ENCODE measurements around the gene SPO11.

The SPO11 gene

GRCh38 chr20:57309544-57310115 lies 20.0 kb upstream of the SPO11 start:
- in situ Hi-C loops (cut with MboI; ENCODE audit: low sequenced_read_pairs): no loop called here

- in situ Hi-C loops (cut with MboI; ENCODE audit: low sequenced_read_pairs): no loop called here
These were observed 18.6 kb upstream of the SPO11 start for GRCh38 chr20:57310821-57311514.

- in situ Hi-C loops (cut with MboI; ENCODE audit: low sequenced_read_pairs): no loop called here
These were observed 17.5 kb upstream of the SPO11 start for GRCh38 chr20:57312138-57312537.

GRCh38 chr20:57313230-57313629 lies 16.4 kb upstream of the SPO11 start:
- in situ Hi-C loops (cut with MboI; ENCODE audit: low sequenced_read_pairs): no loop called here

GRCh38 chr20:57313951-57314350 lies 15.7 kb upstream of the SPO11 start:
- in situ Hi-C loops (cut with MboI; ENCODE audit: low sequenced_read_pairs): no loop called here

GRCh38 chr20:57315083-57315975 lies 14.3 kb upstream of the SPO11 start:
- in situ Hi-C loops (cut with MboI; ENCODE audit: low sequenced_read_pairs): no loop called here

GRCh38 chr20:57315976-57316480 lies 13.6 kb upstream of the SPO11 start:
- in situ Hi-C loops (cut with MboI; ENCODE audit: low sequenced_read_pairs): no loop called here

GRCh38 chr20:57316795-57317201 lies 12.8 kb upstream of the SPO11 start:
- in situ Hi-C loops (cut with MboI; ENCODE audit: low sequenced_read_pairs): no loop called here

- in situ Hi-C loops (cut with MboI; ENCODE audit: low sequenced_read_pairs): no loop called here
These were observed 12.3 kb upstream of the SPO11 start for GRCh38 chr20:57317316-57317788.

- in situ Hi-C loops (cut with MboI; ENCODE audit: low sequenced_read_pairs): no loop called here
These were observed 11.7 kb upstream of the SPO11 start for GRCh38 chr20:57317789-57318371.

- in situ Hi-C loops (cut with MboI; ENCODE audit: low sequenced_read_pairs): no loop called here
These were observed 10.0 kb upstream of the SPO11 start for GRCh38 chr20:57319584-57319983.

- in situ Hi-C loops (cut with MboI; ENCODE audit: low sequenced_read_pairs): no loop called here
These were observed 9.2 kb upstream of the SPO11 start for GRCh38 chr20:57320358-57320757.

GRCh38 chr20:57321142-57321541 lies 8.5 kb upstream of the SPO11 start:
- in situ Hi-C loops (cut with MboI; ENCODE audit: low sequenced_read_pairs): no loop called here

GRCh38 chr20:57322476-57322875 lies 7.1 kb upstream of the SPO11 start:
- in situ Hi-C loops (cut with MboI; ENCODE audit: low sequenced_read_pairs): no loop called here

- in situ Hi-C loops (cut with MboI; ENCODE audit: low sequenced_read_pairs): no loop called here
These were observed 6.6 kb upstream of the SPO11 start for GRCh38 chr20:57323034-57323433.

GRCh38 chr20:57325632-57326356 lies 3.8 kb upstream of the SPO11 start:
- in situ Hi-C loops (cut with MboI; ENCODE audit: low sequenced_read_pairs): no loop called here

- in situ Hi-C loops (cut with MboI; ENCODE audit: low sequenced_read_pairs): no loop called here
These were observed 2.7 kb upstream of the SPO11 start for GRCh38 chr20:57326667-57327455.

- in situ Hi-C loops (cut with MboI; ENCODE audit: low sequenced_read_pairs): no loop called here
These were observed 1.8 kb upstream of the SPO11 start for GRCh38 chr20:57327820-57328219.

GRCh38 chr20:57330998-57331397 lies 1.4 kb downstream of the SPO11 start:
- in situ Hi-C loops (cut with MboI; ENCODE audit: low sequenced_read_pairs): no loop called here
